Globus pallidus (tissue), 1 donor: ENCODE measurements around the gene GHSR.

ENCODE experiments used
- DNase-seq: peaks from one replicate; pipeline ENCODE4 v3.0.0-alpha.2; 2015; ENCODE audit warnings: low spot score

Gene GHSR

GRCh38 chr3:172437713-172438112, 10.5 kb downstream of the GHSR start:
- DNase-seq = no peak

GRCh38 chr3:172415323-172415722, 32.9 kb downstream of the GHSR start:
- no peak for DNase-seq

- no peak for DNase-seq
Measured at GRCh38 chr3:172411478-172411947, 36.7 kb downstream of the GHSR start.

- DNase-seq = no peak
Measured at GRCh38 chr3:172410702-172411477, 37.4 kb downstream of the GHSR start.

- no peak for DNase-seq
Measured at GRCh38 chr3:172407872-172408271, 40.4 kb downstream of the GHSR start.

- no peak for DNase-seq
Measured at GRCh38 chr3:172405914-172406313, 42.3 kb downstream of the GHSR start.

GRCh38 chr3:172404237-172404962, 43.9 kb downstream of the GHSR start:
- no peak for DNase-seq

GRCh38 chr3:172402892-172403643, 45.2 kb downstream of the GHSR start:
- no peak for DNase-seq

- no peak for DNase-seq
Measured at GRCh38 chr3:172402090-172402489, 46.2 kb downstream of the GHSR start.

- no peak for DNase-seq
Measured at GRCh38 chr3:172398484-172398883, 49.8 kb downstream of the GHSR start.

- no peak for DNase-seq
Measured at GRCh38 chr3:172397716-172398405, 50.4 kb downstream of the GHSR start.

- no peak for DNase-seq
Measured at GRCh38 chr3:172396400-172396799, 51.9 kb downstream of the GHSR start.

- DNase-seq = no peak
Measured at GRCh38 chr3:172394692-172395091, 53.6 kb downstream of the GHSR start.
